ENCODE measurements around the gene HBS1L. TPM values are rescaled to one million over a fixed set of nuclear protein-coding genes. Genes with fewer than 3 reads are reported as not detected.

The HBS1L gene
- total and polyA plus RNA-seq, 2 experiments from 2014 or later: 57.8 to 98.9 TPM

DNA sequence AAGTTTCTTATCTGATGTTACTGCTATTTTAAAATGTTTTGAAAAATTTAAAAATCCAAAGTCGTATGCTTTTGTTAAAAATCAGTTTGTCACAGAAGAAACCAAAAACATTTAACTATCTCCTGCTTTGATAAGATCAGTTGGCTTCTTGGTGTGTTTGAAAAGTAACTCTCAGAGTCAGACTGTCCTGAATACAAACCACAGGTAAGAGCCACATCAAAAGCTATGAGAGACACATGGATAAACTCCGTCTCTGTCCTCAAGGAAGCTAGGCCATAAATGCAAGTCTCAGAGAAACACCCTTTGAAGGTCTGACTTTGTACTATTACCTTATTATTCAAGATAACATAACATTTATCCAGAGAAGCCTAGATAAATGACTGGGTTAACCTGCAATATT is 7.7 kb downstream of the HBS1L start:
- Histone ChIP-seq H3K36me3 (peaks cover 14% of the 10 kb centered on the region), H3K9me3 (ENCODE audit: low read depth) (no peaks in the 10 kb centered on the region), H3K27me3 (no peaks in the 10 kb centered on the region), H3K27ac (no peak overlapping the region), H3K4me3 (no peak overlapping the region), H3K4me1 (ENCODE audit: low read depth) (no peaks in the 10 kb centered on the region)
- TF ChIP-seq, protein P1, sequence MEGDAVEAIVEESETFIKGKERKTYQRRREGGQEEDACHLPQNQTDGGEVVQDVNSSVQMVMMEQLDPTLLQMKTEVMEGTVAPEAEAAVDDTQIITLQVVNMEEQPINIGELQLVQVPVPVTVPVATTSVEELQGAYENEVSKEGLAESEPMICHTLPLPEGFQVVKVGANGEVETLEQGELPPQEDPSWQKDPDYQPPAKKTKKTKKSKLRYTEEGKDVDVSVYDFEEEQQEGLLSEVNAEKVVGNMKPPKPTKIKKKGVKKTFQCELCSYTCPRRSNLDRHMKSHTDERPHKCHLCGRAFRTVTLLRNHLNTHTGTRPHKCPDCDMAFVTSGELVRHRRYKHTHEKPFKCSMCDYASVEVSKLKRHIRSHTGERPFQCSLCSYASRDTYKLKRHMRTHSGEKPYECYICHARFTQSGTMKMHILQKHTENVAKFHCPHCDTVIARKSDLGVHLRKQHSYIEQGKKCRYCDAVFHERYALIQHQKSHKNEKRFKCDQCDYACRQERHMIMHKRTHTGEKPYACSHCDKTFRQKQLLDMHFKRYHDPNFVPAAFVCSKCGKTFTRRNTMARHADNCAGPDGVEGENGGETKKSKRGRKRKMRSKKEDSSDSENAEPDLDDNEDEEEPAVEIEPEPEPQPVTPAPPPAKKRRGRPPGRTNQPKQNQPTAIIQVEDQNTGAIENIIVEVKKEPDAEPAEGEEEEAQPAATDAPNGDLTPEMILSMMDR (IDR thresholded peaks at IDR 0.05; ENCODE audit: low read depth, low read length): no peak
- no peak for DNase-seq (ENCODE audit: low read depth in 1 of 2, low spot score in 1 of 2)

DNA sequence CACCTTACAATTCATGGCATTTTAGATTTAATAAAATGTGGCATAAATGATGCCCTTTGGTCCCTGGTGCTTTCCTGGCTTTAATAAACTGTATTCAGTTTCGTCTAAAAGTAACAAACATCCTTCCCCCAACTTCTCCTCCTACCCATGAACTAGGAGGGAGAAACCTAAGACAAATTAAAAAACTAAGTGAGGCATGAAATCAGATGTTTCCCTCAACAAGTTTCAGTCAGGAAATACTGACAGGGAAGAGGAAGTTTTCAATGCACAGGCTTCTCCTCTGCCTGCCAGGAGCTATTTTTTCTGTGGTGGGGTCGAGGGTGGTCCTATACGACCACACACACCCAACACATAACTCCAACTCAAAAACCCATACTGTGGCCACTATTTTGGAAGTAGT is 10.0 kb downstream of the HBS1L start:
- TF ChIP-seq, protein P1 (IDR thresholded peaks at IDR 0.05; ENCODE audit: low read depth, low read length): no peak
- Histone ChIP-seq H3K4me1 (ENCODE audit: low read depth) (no peaks in the 10 kb centered on the region), H3K36me3 (peaks cover 13% of the 10 kb centered on the region), H3K27ac (no peak overlapping the region), H3K4me3 (no peak overlapping the region), H3K27me3 (no peaks in the 10 kb centered on the region), H3K9me3 (ENCODE audit: low read depth) (no peaks in the 10 kb centered on the region)
- no peak for DNase-seq (ENCODE audit: low read depth in 1 of 2, low spot score in 1 of 2)

DNA sequence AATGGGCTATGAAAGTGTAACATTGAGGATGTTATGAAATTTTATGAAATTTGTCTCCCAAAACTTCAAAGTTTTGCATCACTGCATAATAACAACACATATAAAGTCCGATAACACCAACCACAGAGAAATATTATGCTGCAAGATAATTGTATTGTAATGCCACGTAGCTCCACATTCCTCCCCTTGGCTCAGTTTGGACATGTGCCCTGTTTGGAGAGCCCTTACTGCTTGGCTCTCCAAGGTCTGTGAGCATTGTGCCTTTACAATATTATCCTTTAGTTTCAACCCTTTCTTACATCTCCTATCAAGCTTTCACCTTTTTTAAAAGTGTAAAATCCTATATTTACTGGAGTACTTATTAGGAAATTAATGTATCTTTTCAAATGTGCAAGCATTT is 10.8 kb downstream of the HBS1L start:
- TF ChIP-seq, protein P1 (IDR thresholded peaks at IDR 0.05; ENCODE audit: low read depth, low read length): no peak
- Histone ChIP-seq H3K9me3 (ENCODE audit: low read depth) (no peaks in the 10 kb centered on the region), H3K36me3 (peaks cover 16% of the 10 kb centered on the region), H3K4me1 (ENCODE audit: low read depth) (no peaks in the 10 kb centered on the region), H3K27me3 (no peaks in the 10 kb centered on the region), H3K27ac (no peak overlapping the region), H3K4me3 (no peak overlapping the region)
- peak in 1 of 2 donors; percentile 21 for DNase-seq (ENCODE audit: low read depth in 1 of 2, low spot score in 1 of 2)

DNA sequence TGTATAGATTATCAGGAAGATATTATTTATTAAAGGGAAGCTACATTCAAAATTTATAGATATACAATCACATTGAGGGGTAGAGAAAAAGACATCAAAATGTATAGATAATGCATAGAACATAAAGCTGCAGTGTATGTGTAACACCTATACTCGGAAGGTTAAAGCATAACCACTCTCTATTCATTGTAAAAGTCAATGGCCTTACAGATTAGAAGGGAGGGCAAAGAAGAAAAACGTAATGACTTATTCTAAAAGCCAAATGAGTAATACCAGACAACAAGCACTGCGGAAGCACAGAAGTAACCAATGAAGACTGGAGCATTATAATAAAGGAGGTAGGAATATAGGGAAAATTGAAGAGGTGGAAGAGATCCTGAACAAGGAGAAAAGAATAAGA is 11.3 kb downstream of the HBS1L start:
- no peaks in the 10 kb centered on the region for H3K9me3 ChIP-seq (ENCODE audit: low read depth)
- TF ChIP-seq, protein P1 (IDR thresholded peaks at IDR 0.05; ENCODE audit: low read depth, low read length): no peak
- H3K36me3 ChIP-seq: peaks cover 18% of the 10 kb centered on the region
- no peak overlapping the region for H3K4me3 ChIP-seq
- no peak for DNase-seq (ENCODE audit: low read depth in 1 of 2, low spot score in 1 of 2)
- no peaks in the 10 kb centered on the region for H3K4me1 ChIP-seq (ENCODE audit: low read depth)
- no peak overlapping the region for H3K27ac ChIP-seq
- H3K27me3 ChIP-seq: no peaks in the 10 kb centered on the region

DNA sequence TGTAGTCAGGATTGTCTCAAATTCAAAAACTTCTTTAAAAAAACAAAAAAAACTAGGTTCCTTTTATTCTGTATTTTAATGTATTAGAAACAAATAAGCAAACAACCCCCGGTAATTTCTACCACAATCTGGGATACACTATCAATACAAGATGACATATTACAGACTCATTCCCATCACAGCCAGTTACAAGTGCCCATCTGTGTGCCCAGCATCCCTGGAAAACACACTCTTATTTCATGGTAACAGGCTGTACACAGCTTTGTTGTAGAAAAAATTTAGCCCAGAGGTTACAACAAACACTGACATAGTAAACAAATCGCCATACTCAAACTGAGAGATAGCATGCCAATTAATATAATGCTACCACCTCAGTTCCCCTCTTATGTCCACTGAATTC is 16.3 kb downstream of the HBS1L start:
- peaks cover 42% of the 10 kb centered on the region for H3K36me3 ChIP-seq
- no peak overlapping the region for H3K4me3 ChIP-seq
- TF ChIP-seq, protein P1 (IDR thresholded peaks at IDR 0.05; ENCODE audit: low read depth, low read length): no peak
- H3K9me3 ChIP-seq (ENCODE audit: low read depth): no peaks in the 10 kb centered on the region
- DNase-seq (ENCODE audit: low read depth in 1 of 2, low spot score in 1 of 2): no peak
- no peak overlapping the region for H3K27ac ChIP-seq
- no peaks in the 10 kb centered on the region for H3K27me3 ChIP-seq
- no peaks in the 10 kb centered on the region for H3K4me1 ChIP-seq (ENCODE audit: low read depth)

DNA sequence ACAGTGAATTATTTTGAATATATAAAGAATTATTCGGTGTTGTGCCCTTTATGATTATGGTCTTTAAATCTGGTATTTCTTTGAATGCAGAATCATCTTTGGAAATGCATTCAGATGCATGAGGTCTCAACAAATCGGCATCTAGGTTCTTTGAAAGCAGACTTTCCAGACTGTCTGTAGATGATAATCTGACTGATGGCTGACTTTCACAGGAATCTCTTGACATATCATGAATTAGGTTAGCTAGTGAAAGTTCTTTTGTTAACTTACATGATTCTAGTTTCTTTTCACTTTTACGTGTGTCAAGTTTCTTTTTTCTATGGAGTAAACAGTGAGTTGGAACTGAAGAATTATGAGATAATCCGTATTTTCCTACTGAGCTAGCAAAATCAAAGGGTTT is 17.1 kb downstream of the HBS1L start:
- H3K4me1 ChIP-seq (ENCODE audit: low read depth): no peaks in the 10 kb centered on the region
- no peaks in the 10 kb centered on the region for H3K9me3 ChIP-seq (ENCODE audit: low read depth)
- no peak overlapping the region for H3K4me3 ChIP-seq
- peak overlapping the region; percentile 19 for H3K27ac ChIP-seq
- TF ChIP-seq, protein P1 (IDR thresholded peaks at IDR 0.05; ENCODE audit: low read depth, low read length): no peak
- peaks cover 46% of the 10 kb centered on the region for H3K36me3 ChIP-seq
- DNase-seq (ENCODE audit: low read depth in 1 of 2, low spot score in 1 of 2): no peak
- H3K27me3 ChIP-seq: no peaks in the 10 kb centered on the region

Measured in cardiac muscle cell (in vitro differentiated cells and primary cell).